NCI-H1092 (cell line): ENCODE results near the gene PDLIM7.

Experiments used
- DNase-seq: peaks from one replicate; lab custom pipeline; 2025; lab: John Stamatoyannopoulos, UW

The PDLIM7 gene

GRCh38 chr5:177524539-177524900, 27.1 kb upstream of the PDLIM7 start:
- DNase-seq: no peak

- no peak for DNase-seq
Measured at GRCh38 chr5:177523711-177524538, 26.5 kb upstream of the PDLIM7 start.

- DNase-seq: no peak
Measured at GRCh38 chr5:177520916-177521513, 23.6 kb upstream of the PDLIM7 start.

- DNase-seq: no peak
Measured at GRCh38 chr5:177520271-177520670, 22.9 kb upstream of the PDLIM7 start.

GRCh38 chr5:177519463-177520235, 22.2 kb upstream of the PDLIM7 start:
- no peak for DNase-seq

GRCh38 chr5:177516601-177517568, 19.5 kb upstream of the PDLIM7 start, which contains the start of gene DDX41:
DDX41 (minus strand) TSS chr5:177516961; CDS start chr5:177516945, 16 bp downstream.
- peak; percentile 94 for DNase-seq

GRCh38 chr5:177515580-177515979, 18.2 kb upstream of the PDLIM7 start:
- DNase-seq: no peak

- DNase-seq: no peak
Measured at GRCh38 chr5:177514541-177514940, 17.1 kb upstream of the PDLIM7 start.

GRCh38 chr5:177513500-177513899, 16.1 kb upstream of the PDLIM7 start:
- DNase-seq: no peak

- no peak for DNase-seq
Measured at GRCh38 chr5:177512736-177513380, 15.5 kb upstream of the PDLIM7 start.

- DNase-seq: no peak
Measured at GRCh38 chr5:177511796-177512675, 14.6 kb upstream of the PDLIM7 start.

- no peak for DNase-seq
Measured at GRCh38 chr5:177511181-177511580, 13.8 kb upstream of the PDLIM7 start.

GRCh38 chr5:177510567-177511053, 13.2 kb upstream of the PDLIM7 start:
- DNase-seq: no peak

- no peak for DNase-seq
Measured at GRCh38 chr5:177509991-177510566, 12.7 kb upstream of the PDLIM7 start.

- DNase-seq: no peak
Measured at GRCh38 chr5:177509381-177509951, 12.1 kb upstream of the PDLIM7 start, which contains the start of gene DOK3. DOK3 (minus strand) TSS chr5:177509826; CDS start chr5:177509540, 286 bp downstream.

- no peak for DNase-seq
Measured at GRCh38 chr5:177508837-177509236, 11.4 kb upstream of the PDLIM7 start.

- no peak for DNase-seq
Measured at GRCh38 chr5:177508221-177508611, 10.8 kb upstream of the PDLIM7 start.

- DNase-seq: no peak
Measured at GRCh38 chr5:177507596-177508220, 10.3 kb upstream of the PDLIM7 start.

- no peak for DNase-seq
Measured at GRCh38 chr5:177507165-177507564, 9.8 kb upstream of the PDLIM7 start.
